PC-3 (cell line): ENCODE measurements around the gene HIPK2. TPM values are rescaled to one million over a fixed set of nuclear protein-coding genes. Genes with fewer than 3 reads are reported as not detected.

Experiments
- ATAC-seq: fragments of 200-7000 bp; cut with Tn5 transposase; 2 replicates; pipeline ENCODE4 v1.9.1; 2020; ENCODE audit warnings: mild to moderate bottlenecking, moderate library complexity
- BruUV-seq: library from RNA; stranded (reverse); fragments of 400-500 nt; replicated peaks from 2 replicates; lab custom pipeline; 2021; lab: Mats Ljungman, UMichigan
- CTCF ChIA-PET: fragments of 300-600 bp; sonication (Branson Sonifier 250); formaldehyde crosslinking; loops from one replicate; lab custom pipeline; 2022; ENCODE audit warnings: antibody characterized with exemption; lab: Charles Lee
- POLR2A ChIA-PET: fragments of 300-600 bp; sonication (Branson Sonifier 250); formaldehyde crosslinking; loops from one replicate; lab custom pipeline; 2022; ENCODE audit warnings: antibody characterized with exemption; ENCODE audit not compliant: unreplicated experiment; lab: Charles Lee
- DNase-seq: peaks from one replicate; pipeline ENCODE4 v3.0.0-alpha.2; 2015
- H2AFZ ChIP-seq: fragments of 300-600 bp; sonication (generic); 2 replicates; pipeline ENCODE4 v1.6.0; 2016; ENCODE audit warnings: antibody characterized with exemption, low read length
- H3F3A ChIP-seq: fragments of 300-600 bp; sonication (generic); one replicate; pipeline ENCODE4 v1.6.0; 2017; ENCODE audit warnings: antibody characterized with exemption, low read length, control low read depth, mild to moderate bottlenecking; ENCODE audit not compliant: unreplicated experiment
- H3K27ac ChIP-seq: fragments of 300-600 bp; sonication (generic); 2 replicates; pipeline ENCODE4 v1.5.1; 2016; ENCODE audit warnings: mild to moderate bottlenecking, low read length
- H3K27me3 ChIP-seq: fragments of 300-600 bp; sonication (generic); 2 replicates; pipeline ENCODE4 v1.6.1; 2016; ENCODE audit warnings: low read length, mixed read lengths
- H3K36me3 ChIP-seq: fragments of 300-600 bp; sonication (generic); 2 replicates; pipeline ENCODE4 v1.6.1; 2016; ENCODE audit warnings: low read depth, mixed run types, low read length, mixed read lengths
- H3K4me1 ChIP-seq: fragments of 300-600 bp; sonication (generic); 2 replicates; pipeline ENCODE4 v1.5.1; 2016; ENCODE audit warnings: low read length; ENCODE audit not compliant: insufficient read depth
- H3K4me2 ChIP-seq: fragments of 300-600 bp; sonication (generic); 2 replicates; pipeline ENCODE4 v1.6.0; 2016; ENCODE audit warnings: low read length
- H3K4me3 ChIP-seq: fragments of 300-600 bp; sonication (generic); 2 replicates; pipeline ENCODE4 v1.5.1; 2016; ENCODE audit warnings: mild to moderate bottlenecking, low read length, mixed read lengths
- H3K79me2 ChIP-seq: fragments of 300-600 bp; sonication (generic); 2 replicates; pipeline ENCODE4 v1.6.1; 2017; ENCODE audit warnings: low read length, mixed read lengths
- H3K9ac ChIP-seq: fragments of 300-600 bp; sonication (generic); 2 replicates; pipeline ENCODE4 v1.6.0; 2016; ENCODE audit warnings: mild to moderate bottlenecking, low read length
- H3K9me2 ChIP-seq: fragments of 300-600 bp; sonication (generic); replicated peaks from 2 replicates; pipeline ENCODE4 v1.6.1; 2016; ENCODE audit warnings: mixed run types, low read length, mixed read lengths
- H3K9me3 ChIP-seq: fragments of 300-600 bp; sonication (generic); 2 replicates; pipeline ENCODE4 v1.6.1; 2016; ENCODE audit warnings: low read length, mixed read lengths
- H4K20me1 ChIP-seq: fragments of 300-600 bp; sonication (generic); 2 replicates; pipeline ENCODE4 v1.6.1; 2016; ENCODE audit warnings: low read length, mixed read lengths
- CTCF ChIP-seq: fragments of 300-600 bp; sonication (generic); conservative IDR thresholded peaks from 2 replicates; pipeline ENCODE4 v1.5.1; 2017; ENCODE audit warnings: antibody characterized with exemption, low read depth, mild to moderate bottlenecking, low read length
- EZH2 ChIP-seq: fragments of 300-600 bp; sonication (generic); IDR thresholded peaks from one replicate; pipeline ENCODE4 v1.6.1; 2017; ENCODE audit warnings: antibody characterized with exemption, mild to moderate bottlenecking, low read length; ENCODE audit not compliant: unreplicated experiment
- EZH2phosphoT487 ChIP-seq: fragments of 300-600 bp; sonication (generic); IDR thresholded peaks from 2 replicates; pipeline ENCODE4 v1.6.1; 2018; ENCODE audit warnings: mild to moderate bottlenecking, antibody characterized with exemption, low read length, borderline replicate concordance
- intact Hi-C: fragments of 100-400 bp; cut with micrococcal nuclease; formaldehyde crosslinking; loops from 2 replicates; pipeline ENCODE4 v1.9.0; 2023
- total RNA-seq: library from RNA; depleted of rRNA; stranded (reverse); fragments of >200 nt; gene quantifications from 2 replicates; pipeline ENCODE4 v1.2.3, GENCODE V29; 2014

HIPK2 gene
- total RNA-seq, 1 experiment from 2014 or later, result 38.1 TPM

- no peaks in the 10 kb centered on the region for H3K9me3 ChIP-seq
- no peaks in the 10 kb centered on the region for H3F3A ChIP-seq
- CTCF ChIA-PET, result no interaction called here
- no peak overlapping the region for H2AFZ ChIP-seq
- no peaks in the 10 kb centered on the region for H3K9me2 ChIP-seq
- H3K36me3 ChIP-seq, result peaks cover 16% of the 10 kb centered on the region; the same call in 1 of the 2 replicates
- no peak overlapping the region for H3K9ac ChIP-seq
- intact Hi-C loops, result no loop called here
- no peak overlapping the region for H3K4me3 ChIP-seq
- POLR2A ChIA-PET, result no interaction called here
- DNase-seq (no peak), ATAC-seq (no peak)
- H4K20me1 ChIP-seq, result no peaks in the 10 kb centered on the region
- BruUV-seq, result no TSS peak
- no peak overlapping the region for H3K4me2 ChIP-seq
- peaks cover 22% of the 10 kb centered on the region for H3K4me1 ChIP-seq
- H3K27me3 ChIP-seq, result no peaks in the 10 kb centered on the region
- H3K79me2 ChIP-seq, result peaks cover 88% of the 10 kb centered on the region
- H3K27ac ChIP-seq, result no peak overlapping the region
- TF ChIP-seq EZH2phosphoT487 (no peak), EZH2 (no peak), CTCF (no peak)
These were observed 121.4 kb downstream of the HIPK2 start for GRCh38 chr7:139656387-139656786.

- no peak overlapping the region for H3K9ac ChIP-seq
- H2AFZ ChIP-seq, result no peak overlapping the region
- no peak overlapping the region for H3K4me2 ChIP-seq
- ATAC-seq (no peak), DNase-seq (no peak)
- intact Hi-C loops, result no loop called here
- peaks cover 19% of the 10 kb centered on the region; the same call in 1 of the 2 replicates for H3K36me3 ChIP-seq
- peaks cover 90% of the 10 kb centered on the region for H3K79me2 ChIP-seq
- peaks cover 21% of the 10 kb centered on the region for H3K4me1 ChIP-seq
- H3K4me3 ChIP-seq, result no peak overlapping the region
- no peaks in the 10 kb centered on the region for H3K9me3 ChIP-seq
- H4K20me1 ChIP-seq, result no peaks in the 10 kb centered on the region
- no TSS peak for BruUV-seq
- H3K9me2 ChIP-seq, result no peaks in the 10 kb centered on the region
- H3F3A ChIP-seq, result no peaks in the 10 kb centered on the region
- ChIA-PET POLR2A (no interaction called here), CTCF (no interaction called here)
- TF ChIP-seq EZH2 (no peak), CTCF (no peak)
- no peaks in the 10 kb centered on the region for H3K27me3 ChIP-seq
- no peak overlapping the region for H3K27ac ChIP-seq
These were observed 122.5 kb downstream of the HIPK2 start for GRCh38 chr7:139655305-139655704.

- ChIA-PET CTCF (no interaction called here), POLR2A (no interaction called here)
- Histone ChIP-seq H2AFZ (no peak overlapping the region), H3K4me1 (peaks cover 19% of the 10 kb centered on the region), H3F3A (no peaks in the 10 kb centered on the region), H3K4me3 (no peak overlapping the region), H3K4me2 (no peak overlapping the region), H3K36me3 (peaks cover 19% of the 10 kb centered on the region; the same call in 1 of the 2 replicates), H3K9me2 (no peaks in the 10 kb centered on the region), H3K79me2 (peaks cover 86% of the 10 kb centered on the region), H3K27me3 (no peaks in the 10 kb centered on the region), H3K9me3 (no peaks in the 10 kb centered on the region), H4K20me1 (no peaks in the 10 kb centered on the region), H3K27ac (no peak overlapping the region), H3K9ac (no peak overlapping the region)
- intact Hi-C loops, result no loop called here
- no peak for DNase-seq
- ATAC-seq, result no peak
- BruUV-seq, result no TSS peak
- TF ChIP-seq EZH2, result no peak
- TF ChIP-seq EZH2phosphoT487, result no peak
- no peak for TF ChIP-seq CTCF
These were observed 123.3 kb downstream of the HIPK2 start for GRCh38 chr7:139654276-139655181.
